GM18858 (cell line): ENCODE measurements around the gene LRMDA.

ENCODE experiments used
- ATAC-seq: cut with Tn5 transposase; IDR thresholded peaks from one replicate; pipeline ENCODE4 v1.9.1; 2021; ENCODE audit not compliant: unreplicated experiment

LRMDA gene

GRCh38 chr10:76175533-76176165 is 744.2 kb downstream of the LRMDA start:
- no peak for ATAC-seq

GRCh38 chr10:76176166-76176550 is 744.7 kb downstream of the LRMDA start:
- no peak for ATAC-seq

- ATAC-seq: no peak
These were observed 746.5 kb downstream of the LRMDA start for GRCh38 chr10:76177936-76178335.

- no peak for ATAC-seq
These were observed 747.3 kb downstream of the LRMDA start for GRCh38 chr10:76178532-76179292.

GRCh38 chr10:76179806-76180205 is 748.4 kb downstream of the LRMDA start:
- ATAC-seq: no peak

- ATAC-seq: no peak
These were observed 753.2 kb downstream of the LRMDA start for GRCh38 chr10:76184647-76185046.

GRCh38 chr10:76185471-76186301 is 754.3 kb downstream of the LRMDA start:
- ATAC-seq: no peak

- no peak for ATAC-seq
These were observed 756.8 kb downstream of the LRMDA start for GRCh38 chr10:76188216-76188615.

- no peak for ATAC-seq
These were observed 759.3 kb downstream of the LRMDA start for GRCh38 chr10:76190634-76191270.

- no peak for ATAC-seq
These were observed 759.9 kb downstream of the LRMDA start for GRCh38 chr10:76191336-76191735.

- ATAC-seq: no peak
These were observed 760.7 kb downstream of the LRMDA start for GRCh38 chr10:76192151-76192550.

- no peak for ATAC-seq
These were observed 761.4 kb downstream of the LRMDA start for GRCh38 chr10:76192694-76193320.

- no peak for ATAC-seq
These were observed 764.4 kb downstream of the LRMDA start for GRCh38 chr10:76195654-76196390.

- no peak for ATAC-seq
These were observed 765.9 kb downstream of the LRMDA start for GRCh38 chr10:76197293-76197692.

- ATAC-seq: no peak
These were observed 767.0 kb downstream of the LRMDA start for GRCh38 chr10:76198287-76199035.

GRCh38 chr10:76201962-76202361 is 770.5 kb downstream of the LRMDA start:
- no peak for ATAC-seq

- ATAC-seq: no peak
These were observed 771.4 kb downstream of the LRMDA start for GRCh38 chr10:76202777-76203176.

- ATAC-seq: no peak
These were observed 773.9 kb downstream of the LRMDA start for GRCh38 chr10:76205361-76205760.

GRCh38 chr10:76206797-76207352 is 775.5 kb downstream of the LRMDA start:
- ATAC-seq: no peak
